ENCODE data around the gene TSPAN14. TPM values are rescaled to one million over a fixed set of nuclear protein-coding genes. Genes with fewer than 3 reads are reported as not detected.

TSPAN14 gene
- total and polyA plus RNA-seq, 4 donors, result 19.9 to 36.8 (median 27.3) TPM

DNA sequence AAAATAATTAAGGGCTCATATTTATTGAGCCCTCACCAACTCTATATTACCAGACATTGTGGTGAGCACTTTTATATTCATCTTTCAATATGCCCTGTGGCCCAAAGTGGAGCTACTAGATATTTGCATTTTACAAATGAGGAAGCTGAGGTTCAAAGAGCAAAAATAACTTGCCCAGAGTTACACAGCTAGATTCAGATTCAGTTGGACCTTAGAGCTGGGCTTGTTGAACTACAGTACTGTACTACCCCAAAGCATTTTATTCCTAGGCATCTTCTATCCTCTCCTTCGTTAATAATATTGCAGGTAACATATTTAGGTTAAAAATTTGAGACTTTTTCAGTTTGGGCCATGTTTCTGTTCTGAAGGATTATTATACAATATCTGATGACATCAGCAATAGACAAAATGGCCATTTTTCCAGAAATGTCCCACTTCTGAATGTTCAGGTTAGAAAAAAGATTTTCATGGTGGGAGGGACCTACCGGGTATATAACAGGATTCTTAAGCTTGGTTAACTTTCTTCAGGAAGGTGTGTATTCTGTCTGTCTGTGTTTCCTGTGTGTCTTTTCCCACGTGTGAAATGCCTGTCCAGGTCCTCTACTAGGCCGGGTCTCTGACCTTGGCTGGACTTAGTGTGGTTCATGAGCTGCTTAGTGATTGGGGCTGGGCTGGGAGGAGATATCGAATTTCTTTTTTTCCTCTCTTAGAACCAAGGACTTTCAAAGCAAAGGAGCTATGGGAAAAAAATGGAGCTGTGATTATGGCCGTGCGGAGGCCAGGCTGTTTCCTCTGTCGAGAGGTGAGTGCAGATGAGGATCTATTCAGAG is 32.2 kb upstream of the TSPAN14 start:
- Histone ChIP-seq H3K4me3 (ENCODE audit: low read depth in 1 of 3, low read length in 3 of 3) (no peak overlapping the region), H3K9ac (ENCODE audit: low read depth in 1 of 2, low read length in 2 of 2) (no peak overlapping the region), H3K27me3 (ENCODE audit: control insufficient read depth in 4 of 4, insufficient read depth in 4 of 4, low read length in 3 of 4) (no peaks in the 10 kb centered on the region), H3K9me3 (ENCODE audit: control insufficient read depth in 4 of 4, low read length in 3 of 4) (no peaks in the 10 kb centered on the region), H3K36me3 (ENCODE audit: control insufficient read depth in 4 of 4, insufficient read depth in 3 of 4, low read depth in 1 of 4, low read length in 3 of 4) (peaks cover 0 to 29% (median 19%) of the 10 kb centered on the region in 4 donors), H3K27ac (ENCODE audit: low read depth in 1 of 2, low read length in 2 of 2) (peak overlapping the region; percentile 21 to 71), H3K4me1 (ENCODE audit: control insufficient read depth in 4 of 4, insufficient read depth in 4 of 4, low read length in 3 of 4) (peaks cover 0 to 16% (median 6%) of the 10 kb centered on the region in 4 donors)
- TF ChIP-seq RAD21 (IDR thresholded peaks at IDR 0.05), result no peak
- peak; percentile 45 to 50 for TF ChIP-seq RXRA (IDR thresholded peaks at IDR 0.05)
- TF ChIP-seq EGR1 (IDR thresholded peaks at IDR 0.05; ENCODE audit: low read depth in 2 of 2), result no peak
- TF ChIP-seq, protein P1, sequence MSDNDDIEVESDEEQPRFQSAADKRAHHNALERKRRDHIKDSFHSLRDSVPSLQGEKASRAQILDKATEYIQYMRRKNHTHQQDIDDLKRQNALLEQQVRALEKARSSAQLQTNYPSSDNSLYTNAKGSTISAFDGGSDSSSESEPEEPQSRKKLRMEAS (IDR thresholded peaks at IDR 0.05), result no peak
- peak; percentile 19 for TF ChIP-seq HNF4G (IDR thresholded peaks at IDR 0.05)
- TF ChIP-seq SP1 (IDR thresholded peaks at IDR 0.05), result peak; percentile 30
- TF ChIP-seq HNF4A (conservative IDR thresholded peaks at IDR 0.05), result peak; percentile 42 to 66
- DNase-seq (ENCODE audit: low spot score), result no peak
- 61% methylated on average over 8 of the region's 8 CpGs for WGBS

DNA sequence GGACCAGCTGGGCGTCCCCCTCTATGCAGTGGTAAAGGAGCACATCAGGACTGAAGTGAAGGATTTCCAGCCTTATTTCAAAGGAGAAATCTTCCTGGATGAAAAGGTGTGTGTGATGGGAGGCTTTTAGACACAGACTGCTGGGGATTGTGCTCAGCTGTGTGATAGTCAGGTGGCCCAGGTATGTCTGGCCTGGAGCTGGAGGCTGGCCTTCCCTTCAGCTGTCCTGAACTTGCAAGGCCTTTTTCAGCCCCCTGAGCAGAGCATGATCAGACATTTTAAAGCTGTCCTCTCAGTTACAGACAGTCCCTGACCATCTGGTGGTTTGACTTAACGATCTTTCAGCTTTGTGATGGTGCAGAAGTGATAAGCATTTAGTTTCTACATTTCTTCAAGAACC is 28.2 kb upstream of the TSPAN14 start:
- Histone ChIP-seq H3K27ac (ENCODE audit: low read depth in 1 of 2, low read length in 2 of 2) (no peak overlapping the region), H3K27me3 (ENCODE audit: control insufficient read depth in 4 of 4, insufficient read depth in 4 of 4, low read length in 3 of 4) (no peaks in the 10 kb centered on the region), H3K9ac (ENCODE audit: low read depth in 1 of 2, low read length in 2 of 2) (no peak overlapping the region), H3K9me3 (ENCODE audit: control insufficient read depth in 4 of 4, low read length in 3 of 4) (no peaks in the 10 kb centered on the region), H3K36me3 (ENCODE audit: control insufficient read depth in 4 of 4, insufficient read depth in 3 of 4, low read depth in 1 of 4, low read length in 3 of 4) (peaks cover 5 to 42% (median 34%) of the 10 kb centered on the region in 4 donors), H3K4me3 (ENCODE audit: low read depth in 1 of 3, low read length in 3 of 3) (no peak overlapping the region), H3K4me1 (ENCODE audit: control insufficient read depth in 4 of 4, insufficient read depth in 4 of 4, low read length in 3 of 4) (peaks cover 0 to 16% (median 6%) of the 10 kb centered on the region in 4 donors)
- TF ChIP-seq RXRA (IDR thresholded peaks at IDR 0.05) (no peak), NR2F2 (IDR thresholded peaks at IDR 0.05) (no peak), GABPA (IDR thresholded peaks at IDR 0.05 in 1 of 2, conservative IDR thresholded peaks at IDR 0.05 in 1 of 2) (no peak), FOXA1 (IDR thresholded peaks at IDR 0.05) (no peak), HNF4G (IDR thresholded peaks at IDR 0.05) (no peak), SP1 (IDR thresholded peaks at IDR 0.05) (no peak), YY1 (IDR thresholded peaks at IDR 0.05) (no peak)
- TF ChIP-seq, protein P2, sequence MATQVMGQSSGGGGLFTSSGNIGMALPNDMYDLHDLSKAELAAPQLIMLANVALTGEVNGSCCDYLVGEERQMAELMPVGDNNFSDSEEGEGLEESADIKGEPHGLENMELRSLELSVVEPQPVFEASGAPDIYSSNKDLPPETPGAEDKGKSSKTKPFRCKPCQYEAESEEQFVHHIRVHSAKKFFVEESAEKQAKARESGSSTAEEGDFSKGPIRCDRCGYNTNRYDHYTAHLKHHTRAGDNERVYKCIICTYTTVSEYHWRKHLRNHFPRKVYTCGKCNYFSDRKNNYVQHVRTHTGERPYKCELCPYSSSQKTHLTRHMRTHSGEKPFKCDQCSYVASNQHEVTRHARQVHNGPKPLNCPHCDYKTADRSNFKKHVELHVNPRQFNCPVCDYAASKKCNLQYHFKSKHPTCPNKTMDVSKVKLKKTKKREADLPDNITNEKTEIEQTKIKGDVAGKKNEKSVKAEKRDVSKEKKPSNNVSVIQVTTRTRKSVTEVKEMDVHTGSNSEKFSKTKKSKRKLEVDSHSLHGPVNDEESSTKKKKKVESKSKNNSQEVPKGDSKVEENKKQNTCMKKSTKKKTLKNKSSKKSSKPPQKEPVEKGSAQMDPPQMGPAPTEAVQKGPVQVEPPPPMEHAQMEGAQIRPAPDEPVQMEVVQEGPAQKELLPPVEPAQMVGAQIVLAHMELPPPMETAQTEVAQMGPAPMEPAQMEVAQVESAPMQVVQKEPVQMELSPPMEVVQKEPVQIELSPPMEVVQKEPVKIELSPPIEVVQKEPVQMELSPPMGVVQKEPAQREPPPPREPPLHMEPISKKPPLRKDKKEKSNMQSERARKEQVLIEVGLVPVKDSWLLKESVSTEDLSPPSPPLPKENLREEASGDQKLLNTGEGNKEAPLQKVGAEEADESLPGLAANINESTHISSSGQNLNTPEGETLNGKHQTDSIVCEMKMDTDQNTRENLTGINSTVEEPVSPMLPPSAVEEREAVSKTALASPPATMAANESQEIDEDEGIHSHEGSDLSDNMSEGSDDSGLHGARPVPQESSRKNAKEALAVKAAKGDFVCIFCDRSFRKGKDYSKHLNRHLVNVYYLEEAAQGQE (IDR thresholded peaks at IDR 0.05), result no peak
- no peak for DNase-seq (ENCODE audit: low spot score)
- 91% methylated on average over 2 of the region's 2 CpGs for WGBS

DNA sequence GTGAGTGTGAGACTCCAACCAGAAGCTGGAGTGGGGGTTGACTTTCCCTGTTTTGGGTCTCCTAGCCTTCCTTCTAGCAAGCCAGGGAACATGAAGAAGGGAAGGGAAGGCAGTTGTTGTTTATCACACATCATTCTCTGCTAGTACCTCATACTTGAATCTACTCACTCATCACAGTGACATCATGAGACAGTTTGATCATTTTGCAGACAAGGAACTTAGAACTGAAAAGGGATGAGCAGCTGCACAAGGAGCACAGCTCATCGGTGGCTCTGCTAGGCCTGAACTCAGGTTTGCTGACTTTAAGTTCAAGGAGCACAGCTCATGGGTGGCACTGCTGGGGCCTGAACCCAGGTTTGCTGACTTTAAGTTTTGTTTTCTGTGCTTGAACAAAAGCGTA is 26.6 kb upstream of the TSPAN14 start:
- Histone ChIP-seq H3K27ac (ENCODE audit: low read depth in 1 of 2, low read length in 2 of 2) (no peak overlapping the region), H3K4me1 (ENCODE audit: control insufficient read depth in 4 of 4, insufficient read depth in 4 of 4, low read length in 3 of 4) (peaks cover 0 to 3% (median 0%) of the 10 kb centered on the region in 4 donors), H3K36me3 (ENCODE audit: control insufficient read depth in 4 of 4, insufficient read depth in 3 of 4, low read depth in 1 of 4, low read length in 3 of 4) (peaks cover 5 to 46% (median 36%) of the 10 kb centered on the region in 4 donors), H3K9me3 (ENCODE audit: control insufficient read depth in 4 of 4, low read length in 3 of 4) (no peaks in the 10 kb centered on the region), H3K27me3 (ENCODE audit: control insufficient read depth in 4 of 4, insufficient read depth in 4 of 4, low read length in 3 of 4) (no peaks in the 10 kb centered on the region), H3K4me3 (ENCODE audit: low read depth in 1 of 3, low read length in 3 of 3) (no peak overlapping the region), H3K9ac (ENCODE audit: low read depth in 1 of 2, low read length in 2 of 2) (no peak overlapping the region)
- no peak for DNase-seq (ENCODE audit: low spot score)
- 96% methylated on average over 2 of the region's 2 CpGs for WGBS
- TF ChIP-seq RXRA (IDR thresholded peaks at IDR 0.05), result no peak
- TF ChIP-seq GABPA (IDR thresholded peaks at IDR 0.05 in 1 of 2, conservative IDR thresholded peaks at IDR 0.05 in 1 of 2), result no peak
- no peak for TF ChIP-seq NR2F2 (IDR thresholded peaks at IDR 0.05)
- TF ChIP-seq SP1 (IDR thresholded peaks at IDR 0.05), result no peak
- TF ChIP-seq, protein P3, sequence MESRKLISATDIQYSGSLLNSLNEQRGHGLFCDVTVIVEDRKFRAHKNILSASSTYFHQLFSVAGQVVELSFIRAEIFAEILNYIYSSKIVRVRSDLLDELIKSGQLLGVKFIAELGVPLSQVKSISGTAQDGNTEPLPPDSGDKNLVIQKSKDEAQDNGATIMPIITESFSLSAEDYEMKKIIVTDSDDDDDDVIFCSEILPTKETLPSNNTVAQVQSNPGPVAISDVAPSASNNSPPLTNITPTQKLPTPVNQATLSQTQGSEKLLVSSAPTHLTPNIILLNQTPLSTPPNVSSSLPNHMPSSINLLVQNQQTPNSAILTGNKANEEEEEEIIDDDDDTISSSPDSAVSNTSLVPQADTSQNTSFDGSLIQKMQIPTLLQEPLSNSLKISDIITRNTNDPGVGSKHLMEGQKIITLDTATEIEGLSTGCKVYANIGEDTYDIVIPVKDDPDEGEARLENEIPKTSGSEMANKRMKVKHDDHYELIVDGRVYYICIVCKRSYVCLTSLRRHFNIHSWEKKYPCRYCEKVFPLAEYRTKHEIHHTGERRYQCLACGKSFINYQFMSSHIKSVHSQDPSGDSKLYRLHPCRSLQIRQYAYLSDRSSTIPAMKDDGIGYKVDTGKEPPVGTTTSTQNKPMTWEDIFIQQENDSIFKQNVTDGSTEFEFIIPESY (IDR thresholded peaks at IDR 0.05), result no peak
- TF ChIP-seq, protein P2 (IDR thresholded peaks at IDR 0.05), result no peak
- TF ChIP-seq TAF1 (conservative IDR thresholded peaks at IDR 0.05), result no peak
- TF ChIP-seq JUND (IDR thresholded peaks at IDR 0.05), result no peak
- no peak for TF ChIP-seq YY1 (IDR thresholded peaks at IDR 0.05)
- no peak for TF ChIP-seq EGR1 (IDR thresholded peaks at IDR 0.05; ENCODE audit: low read depth in 2 of 2)
- TF ChIP-seq, protein P1 (IDR thresholded peaks at IDR 0.05), result no peak
- no peak for TF ChIP-seq FOXA1 (IDR thresholded peaks at IDR 0.05)
